A549 (cell line): Measurements from ENCODE around the gene CD274. TPM values are rescaled to one million over a fixed set of nuclear protein-coding genes. Genes with fewer than 3 reads are reported as not detected.

Experiments
- ATAC-seq, 2 experiments: fragments of 200-7000 bp in 1 of 2; fragments of >200 bp in 1 of 2; cut with Nextera tagmentation in 1 of 2; cut with Tn5 transposase in 1 of 2; 3 replicates each; pipeline versions ENCODE4 v1.8.0 to v1.9.1; 2018 to 2020; ENCODE audit warnings: mild to moderate bottlenecking in 1 of 2, moderate library complexity in 1 of 2
- CTCF ChIA-PET: fragments of 300-600 bp; sonication (Branson Sonifier 250); formaldehyde crosslinking; extraction: SDS; loops from one replicate; lab custom pipeline; 2021; ENCODE audit warnings: antibody characterized with exemption, inconsistent platforms; lab: Yijun Ruan, JAX
- POLR2A ChIA-PET: fragments of 350-600 bp; formaldehyde crosslinking; extraction: SDS; loops from one replicate; lab custom pipeline; 2021; ENCODE audit warnings: antibody characterized with exemption, inconsistent platforms; lab: Yijun Ruan, JAX
- DNase-seq, 2 experiments: peaks; one replicate each; pipeline versions ENCODE4 v3.0.0 to v3.0.0-alpha.2; 2011 to 2016; ENCODE audit warnings: low read depth in 1 of 2, low spot score in 1 of 2
- FAIRE-seq: peaks from 2 replicates; lab custom pipeline; 2011; peaks lifted over from hg19 to GRCh38; lab: Jason Lieb, UNC
- H3K27ac ChIP-seq, 2 experiments: fragments of >200 bp; sonication (Bioruptor Twin); formaldehyde crosslinking; 3 replicates each; pipeline ENCODE4 v1.5.1; 2016 to 2017
- H3K4me1 ChIP-seq: fragments of >200 bp; sonication (Bioruptor Twin); formaldehyde crosslinking; 3 replicates; pipeline ENCODE4 v1.6.1; 2016
- H3K4me2 ChIP-seq: fragments of >200 bp; sonication (Bioruptor Twin); formaldehyde crosslinking; 3 replicates; pipeline ENCODE4 v1.6.1; 2016
- H3K4me3 ChIP-seq: fragments of >200 bp; sonication (Bioruptor Twin); formaldehyde crosslinking; 3 replicates; pipeline ENCODE4 v1.5.1; 2016
- H3K9me3 ChIP-seq: fragments of >200 bp; sonication (Bioruptor Twin); formaldehyde crosslinking; 3 replicates; pipeline ENCODE4 v1.6.1; 2016
- BCL3 ChIP-seq: fragments of >200 bp; sonication (Bioruptor Twin); formaldehyde crosslinking; IDR thresholded peaks from 3 replicates; pipeline ENCODE4 v1.6.1; 2016
- CEBPB ChIP-seq, 2 experiments: fragments of >200 bp in 1 of 2; sonication (Bioruptor Twin) in 1 of 2; formaldehyde crosslinking in 1 of 2; IDR thresholded peaks; 2 replicates each; pipeline ENCODE4 v1.6.1; 2012 to 2016
- CHD4 ChIP-seq: fragments of 200-600 bp; sonication (generic); IDR thresholded peaks from 2 replicates; pipeline ENCODE4 v1.6.1; 2016; ENCODE audit warnings: antibody characterized with exemption, mild to moderate bottlenecking, borderline replicate concordance
- ESRRA ChIP-seq: fragments of 150-350 bp; IDR thresholded peaks from 2 replicates; pipeline ENCODE4 v1.6.1; 2014; ENCODE audit warnings: mild to moderate bottlenecking, low read length, borderline replicate concordance
- FOSL2 ChIP-seq, 2 experiments: fragments of 450-650 bp in 1 of 2; fragments of >200 bp in 1 of 2; sonication (Bioruptor Twin) in 1 of 2; formaldehyde crosslinking; IDR thresholded peaks; 2 replicates each; pipeline versions ENCODE4 v1.5.0 to v1.6.1; 2016 to 2020; ENCODE audit warnings: mild to moderate bottlenecking in 1 of 2, moderate library complexity in 1 of 2
- GATA3 ChIP-seq: IDR thresholded peaks from 2 replicates; pipeline ENCODE4 v1.6.1; 2012; ENCODE audit warnings: borderline replicate concordance
- HES2 ChIP-seq: fragments of >200 bp; sonication (Bioruptor Twin); formaldehyde crosslinking; IDR thresholded peaks from 2 replicates; pipeline ENCODE4 v1.6.1; 2016
- HOXB5 ChIP-seq: fragments of 250-450 bp; sonication (Bioruptor Pico); IDR thresholded peaks from 2 replicates; pipeline ENCODE4 v1.5.0; 2020; ENCODE audit warnings: mild to moderate bottlenecking, moderate library complexity
- JUN ChIP-seq, 2 experiments: fragments of >200 bp; sonication (Bioruptor Twin); formaldehyde crosslinking; IDR thresholded peaks; 2 replicates in 1 of 2; 3 replicates in 1 of 2; pipeline ENCODE4 v1.6.1; 2016 to 2017
- KDM5A ChIP-seq: fragments of 200-600 bp; sonication (generic); IDR thresholded peaks from 2 replicates; pipeline ENCODE4 v1.6.1; 2016; ENCODE audit warnings: antibody characterized with exemption, mild to moderate bottlenecking
- MAFK ChIP-seq: fragments of 450-650 bp; IDR thresholded peaks from 2 replicates; pipeline ENCODE4 v1.6.1; 2014; ENCODE audit not compliant: partially characterized antibody
- MAZ ChIP-seq: fragments of 150-350 bp; IDR thresholded peaks from 2 replicates; pipeline ENCODE4 v1.6.1; 2014; ENCODE audit warnings: antibody characterized with exemption, low read depth, low read length, borderline replicate concordance
- NFE2L2 ChIP-seq: fragments of 150-350 bp; conservative IDR thresholded peaks from 2 replicates; pipeline ENCODE4 v1.6.1; 2014; ENCODE audit warnings: low read length
- RCOR1 ChIP-seq: fragments of 150-350 bp; IDR thresholded peaks from 2 replicates; pipeline ENCODE4 v1.6.1; 2014; ENCODE audit warnings: antibody characterized with exemption, low read length, low read depth
- SMC3 ChIP-seq: fragments of >200 bp; sonication (Bioruptor Twin); formaldehyde crosslinking; IDR thresholded peaks from 3 replicates; pipeline ENCODE4 v1.6.1; 2018; ENCODE audit warnings: inconsistent platforms
- SREBF2 ChIP-seq: fragments of 450-650 bp; IDR thresholded peaks from 2 replicates; pipeline ENCODE4 v1.6.1; 2014; ENCODE audit warnings: mild to moderate bottlenecking, moderate library complexity
- ZNF302 ChIP-seq: fragments of 250-450 bp; sonication (Bioruptor Pico); IDR thresholded peaks from 2 replicates; pipeline ENCODE4 v1.9.0; 2021; ENCODE audit warnings: inconsistent platforms, mild to moderate bottlenecking, moderate library complexity
- WGBS: methylation state at CpG from one replicate; pipeline ENCODE4 v1.1.6; 2017; ENCODE audit errors: missing lambda C conversion rate; 5-methylcytosine and 5-hydroxymethylcytosine counted together
- polyA plus RNA-seq, 4 experiments: library from polyadenylated mRNA; depleted of rRNA in 3 of 4; stranded (reverse); fragments of >200 nt; fragmentation: RNase III in 1 of 4; extraction: RNeasy Plus Mini Kit Qiagen cat#74134 plus additional on column Dnase treatment in 1 of 4; gene quantifications; 2 replicates in 3 of 4; 3 replicates in 1 of 4; pipeline ENCODE4 v1.2.3, GENCODE V29; 2011 to 2017
- TF ChIP-seq, protein P1 (sequence below): fragments of 450-650 bp; IDR thresholded peaks from 2 replicates; pipeline ENCODE4 v1.6.1; 2014; ENCODE audit warnings: antibody characterized with exemption
- TF ChIP-seq, protein P2 (sequence below): fragments of 150-350 bp; IDR thresholded peaks from 2 replicates; pipeline ENCODE4 v1.6.1; 2014; ENCODE audit warnings: low read depth, mild to moderate bottlenecking, low read length
- TF ChIP-seq, protein P3 (sequence below): IDR thresholded peaks from 2 replicates; pipeline ENCODE4 v1.6.1; 2012; ENCODE audit warnings: low read depth, borderline replicate concordance

CD274 gene
- polyA plus RNA-seq, 2 of the 4 experiments (the other 2 are of a cell fraction) = 3.4 to 6.8 TPM

DNA sequence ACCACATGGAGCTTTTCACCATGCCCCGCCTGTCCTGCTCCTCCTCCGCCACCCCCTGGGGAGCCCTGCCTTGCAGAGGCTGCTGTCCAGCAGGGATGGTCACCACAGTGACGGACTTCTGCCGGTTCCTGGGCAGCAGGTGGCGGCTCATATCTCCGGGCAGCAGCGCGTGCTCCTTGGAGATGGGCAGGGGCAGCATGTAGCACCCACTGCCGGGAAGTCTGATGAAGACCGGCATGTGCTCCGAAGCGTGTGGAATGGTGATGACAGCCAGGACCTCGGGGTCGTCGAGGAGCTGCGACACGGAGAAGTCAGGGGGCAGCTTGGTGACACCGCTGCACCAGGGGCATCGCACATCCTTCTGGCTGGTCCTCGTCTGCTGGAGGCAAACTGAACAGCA, 31.9 kb upstream of the CD274 start:
- no peak for DNase-seq
- Histone ChIP-seq H3K4me3 (no peak overlapping the region), H3K9me3 (no peaks in the 10 kb centered on the region)
- TF ChIP-seq CHD4 (no peak), FOSL2 (IDR thresholded peaks at IDR 0.05) (no peak), FOSL2 (CRISPR knock-in tag; IDR thresholded peaks at IDR 0.05) (no peak), HES2 (no peak), CEBPB (IDR thresholded peaks at IDR 0.05) (no peak), JUN (IDR thresholded peaks at IDR 0.05) (no peak), HOXB5 (CRISPR knock-in tag) (no peak), ZNF302 (CRISPR knock-in tag) (no peak), RCOR1 (no peak), GATA3 (no peak), MAFK (no peak)
- TF ChIP-seq, protein P1, sequence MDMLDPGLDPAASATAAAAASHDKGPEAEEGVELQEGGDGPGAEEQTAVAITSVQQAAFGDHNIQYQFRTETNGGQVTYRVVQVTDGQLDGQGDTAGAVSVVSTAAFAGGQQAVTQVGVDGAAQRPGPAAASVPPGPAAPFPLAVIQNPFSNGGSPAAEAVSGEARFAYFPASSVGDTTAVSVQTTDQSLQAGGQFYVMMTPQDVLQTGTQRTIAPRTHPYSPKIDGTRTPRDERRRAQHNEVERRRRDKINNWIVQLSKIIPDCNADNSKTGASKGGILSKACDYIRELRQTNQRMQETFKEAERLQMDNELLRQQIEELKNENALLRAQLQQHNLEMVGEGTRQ = no peak
- TF ChIP-seq, protein P2, sequence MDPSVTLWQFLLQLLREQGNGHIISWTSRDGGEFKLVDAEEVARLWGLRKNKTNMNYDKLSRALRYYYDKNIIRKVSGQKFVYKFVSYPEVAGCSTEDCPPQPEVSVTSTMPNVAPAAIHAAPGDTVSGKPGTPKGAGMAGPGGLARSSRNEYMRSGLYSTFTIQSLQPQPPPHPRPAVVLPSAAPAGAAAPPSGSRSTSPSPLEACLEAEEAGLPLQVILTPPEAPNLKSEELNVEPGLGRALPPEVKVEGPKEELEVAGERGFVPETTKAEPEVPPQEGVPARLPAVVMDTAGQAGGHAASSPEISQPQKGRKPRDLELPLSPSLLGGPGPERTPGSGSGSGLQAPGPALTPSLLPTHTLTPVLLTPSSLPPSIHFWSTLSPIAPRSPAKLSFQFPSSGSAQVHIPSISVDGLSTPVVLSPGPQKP = no peak
- TF ChIP-seq, protein P3, sequence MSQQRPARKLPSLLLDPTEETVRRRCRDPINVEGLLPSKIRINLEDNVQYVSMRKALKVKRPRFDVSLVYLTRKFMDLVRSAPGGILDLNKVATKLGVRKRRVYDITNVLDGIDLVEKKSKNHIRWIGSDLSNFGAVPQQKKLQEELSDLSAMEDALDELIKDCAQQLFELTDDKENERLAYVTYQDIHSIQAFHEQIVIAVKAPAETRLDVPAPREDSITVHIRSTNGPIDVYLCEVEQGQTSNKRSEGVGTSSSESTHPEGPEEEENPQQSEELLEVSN = no peak
- TF ChIP-seq, all 56 proteins: peak for 0
- ATAC-seq = no peak
- Histone ChIP-seq H3K4me2 (no peak overlapping the region), H3K4me1 (no peaks in the 10 kb centered on the region), H3K27ac (no peak overlapping the region)
- ChIA-PET POLR2A (no interaction called here), CTCF (interaction anchor here (1.1 to 3.7 kb wide), 2 partner anchors 171 to 233 kb away, joined by 3 to 21 read pairs; partner anchors contain the start of gene INSL6)
- no peak for FAIRE-seq
- WGBS = 96% methylated on average over 18 of the region's 20 CpGs

DNA sequence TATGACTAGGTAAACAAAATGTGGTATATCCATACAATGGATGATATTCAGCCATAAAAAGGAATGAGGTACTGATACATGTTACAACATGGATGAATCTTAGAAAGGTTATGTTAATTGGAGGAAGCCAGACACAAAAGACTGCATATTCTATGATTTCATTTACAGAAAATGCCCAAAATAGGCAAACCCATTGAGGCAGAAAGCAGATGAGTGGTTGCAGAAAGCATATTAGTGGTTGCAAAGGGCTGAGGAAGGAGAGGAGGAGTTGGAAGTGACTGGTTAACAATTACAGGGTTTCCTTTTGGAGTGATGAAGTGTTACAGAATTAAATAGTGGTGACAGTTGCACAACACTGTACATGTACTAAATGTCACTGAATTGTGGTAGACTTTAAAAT, 30.4 kb upstream of the CD274 start:
- ATAC-seq = no peak

GRCh38 chr9:5421163-5421562, 29.2 kb upstream of the CD274 start:
- TF ChIP-seq, protein P1 = no peak
- TF ChIP-seq ESRRA (no peak), BCL3 (no peak), RCOR1 (no peak)
- ChIA-PET POLR2A (no interaction called here), CTCF (no interaction called here)
- Histone ChIP-seq H3K4me2 (no peak overlapping the region), H3K27ac (no peak overlapping the region), H3K9me3 (no peaks in the 10 kb centered on the region), H3K4me1 (no peaks in the 10 kb centered on the region), H3K4me3 (no peak overlapping the region)
- FAIRE-seq (no peak), DNase-seq (no peak), ATAC-seq (no peak; a peak in 1 of 6 replicates)
- WGBS = 49% methylated on average over 2 of the region's 2 CpGs

More for the DNA sequence above, 30.4 kb upstream of the CD274 start:
- H3K4me2 ChIP-seq = no peak overlapping the region
- ChIA-PET POLR2A (no interaction called here), CTCF (no interaction called here)
- no peak overlapping the region for H3K4me3 ChIP-seq
- DNase-seq (no peak), FAIRE-seq (no peak)
- TF ChIP-seq MAZ = no peak
- TF ChIP-seq KDM5A = no peak
- no peak for TF ChIP-seq SREBF2
- TF ChIP-seq SMC3 = no peak
- no peak for TF ChIP-seq NFE2L2
- H3K9me3 ChIP-seq = no peaks in the 10 kb centered on the region
- H3K27ac ChIP-seq = no peak overlapping the region
- H3K4me1 ChIP-seq = no peaks in the 10 kb centered on the region
